WERI-Rb-1 (cell line): ENCODE measurements around the gene ARMC2.
A peak's percentile ranks its signal among the peaks of the same experiment; 100 is the strongest.

Source experiments
- DNase-seq: peaks from one replicate; pipeline ENCODE4 v3.0.0-alpha.2; 2020
- H3K27ac ChIP-seq: fragments of 250-450 bp; sonication (Bioruptor Pico); 2 replicates; pipeline ENCODE4 v1.5.1; 2020; ENCODE audit warnings: mild to moderate bottlenecking, moderate library complexity
- H3K27me3 ChIP-seq: fragments of 250-450 bp; sonication (Bioruptor Pico); 2 replicates; pipeline ENCODE4 v1.5.1; 2021; ENCODE audit warnings: mild to moderate bottlenecking, low read depth, moderate library complexity; ENCODE audit not compliant: insufficient read depth, severe bottlenecking
- H3K36me3 ChIP-seq: fragments of 250-450 bp; sonication (Bioruptor Pico); 2 replicates; pipeline ENCODE4 v1.5.1; 2020; ENCODE audit warnings: mild to moderate bottlenecking, moderate library complexity
- H3K4me3 ChIP-seq: 2 replicates; pipeline ENCODE4 v1.5.1; 2011; ENCODE audit warnings: low read depth, mild to moderate bottlenecking, control low read depth, low read length
- H3K9me3 ChIP-seq: fragments of 250-450 bp; sonication (Bioruptor Pico); 2 replicates; pipeline ENCODE4 v1.5.1; 2021; ENCODE audit warnings: mild to moderate bottlenecking, moderate library complexity; ENCODE audit not compliant: severe bottlenecking
- CTCF ChIP-seq: IDR thresholded peaks from 2 replicates; pipeline ENCODE4 v1.5.1; 2011; ENCODE audit warnings: low read depth, mild to moderate bottlenecking, control low read depth, inconsistent platforms, low read length

The ARMC2 gene

GRCh38 chr6:109010705-109011102, 162.5 kb downstream of the ARMC2 start:
- TF ChIP-seq CTCF = no peak
- no peak for DNase-seq
- no peak overlapping the region for H3K27ac ChIP-seq
- H3K9me3 ChIP-seq = no peaks in the 10 kb centered on the region
- H3K27me3 ChIP-seq = no peaks in the 10 kb centered on the region
- H3K36me3 ChIP-seq = peaks cover 3% of the 10 kb centered on the region
- H3K4me3 ChIP-seq = no peak overlapping the region

- H3K4me3 ChIP-seq = no peak overlapping the region
- TF ChIP-seq CTCF = no peak
Observed at GRCh38 chr6:109013656-109014305, 165.6 kb downstream of the ARMC2 start.

GRCh38 chr6:109014606-109015005, 166.4 kb downstream of the ARMC2 start:
- DNase-seq = no peak
- TF ChIP-seq CTCF = no peak
- no peak overlapping the region for H3K4me3 ChIP-seq

More at GRCh38 chr6:109013656-109014305, 165.6 kb downstream of the ARMC2 start:
- Histone ChIP-seq H3K27ac (no peak overlapping the region), H3K9me3 (no peaks in the 10 kb centered on the region), H3K27me3 (no peaks in the 10 kb centered on the region), H3K36me3 (peaks cover 3% of the 10 kb centered on the region)
- no peak for DNase-seq

GRCh38 chr6:109015176-109015575, 167.0 kb downstream of the ARMC2 start:
- Histone ChIP-seq H3K27me3 (no peaks in the 10 kb centered on the region), H3K4me3 (no peak overlapping the region), H3K9me3 (no peaks in the 10 kb centered on the region), H3K27ac (peak overlapping the region; percentile 57), H3K36me3 (no peaks in the 10 kb centered on the region)
- DNase-seq = peak; percentile 22
- TF ChIP-seq CTCF = no peak

More at GRCh38 chr6:109014606-109015005, 166.4 kb downstream of the ARMC2 start:
- H3K36me3 ChIP-seq = no peaks in the 10 kb centered on the region
- no peaks in the 10 kb centered on the region for H3K9me3 ChIP-seq
- no peaks in the 10 kb centered on the region for H3K27me3 ChIP-seq
- H3K27ac ChIP-seq = peak overlapping the region; percentile 57

- Histone ChIP-seq H3K36me3 (no peaks in the 10 kb centered on the region), H3K27ac (no peak overlapping the region), H3K27me3 (no peaks in the 10 kb centered on the region), H3K9me3 (no peaks in the 10 kb centered on the region), H3K4me3 (no peak overlapping the region)
- no peak for DNase-seq
- TF ChIP-seq CTCF = no peak
Observed at GRCh38 chr6:109019911-109020310, 171.7 kb downstream of the ARMC2 start.

- H3K9me3 ChIP-seq = no peaks in the 10 kb centered on the region
- no peak for DNase-seq
- TF ChIP-seq CTCF = no peak
Observed at GRCh38 chr6:109021870-109022269, 173.6 kb downstream of the ARMC2 start.

More at GRCh38 chr6:109021870-109022269, 173.6 kb downstream of the ARMC2 start:
- Histone ChIP-seq H3K4me3 (no peak overlapping the region), H3K27ac (no peak overlapping the region), H3K27me3 (no peaks in the 10 kb centered on the region), H3K36me3 (no peaks in the 10 kb centered on the region)
